ENCODE data around the gene OCA2. TPM values are rescaled to one million over a fixed set of nuclear protein-coding genes. Genes with fewer than 3 reads are reported as not detected.

OCA2 gene
- total RNA-seq, 2 donors from 2014 or later, result 3.7 TPM; not detected in 1

DNA sequence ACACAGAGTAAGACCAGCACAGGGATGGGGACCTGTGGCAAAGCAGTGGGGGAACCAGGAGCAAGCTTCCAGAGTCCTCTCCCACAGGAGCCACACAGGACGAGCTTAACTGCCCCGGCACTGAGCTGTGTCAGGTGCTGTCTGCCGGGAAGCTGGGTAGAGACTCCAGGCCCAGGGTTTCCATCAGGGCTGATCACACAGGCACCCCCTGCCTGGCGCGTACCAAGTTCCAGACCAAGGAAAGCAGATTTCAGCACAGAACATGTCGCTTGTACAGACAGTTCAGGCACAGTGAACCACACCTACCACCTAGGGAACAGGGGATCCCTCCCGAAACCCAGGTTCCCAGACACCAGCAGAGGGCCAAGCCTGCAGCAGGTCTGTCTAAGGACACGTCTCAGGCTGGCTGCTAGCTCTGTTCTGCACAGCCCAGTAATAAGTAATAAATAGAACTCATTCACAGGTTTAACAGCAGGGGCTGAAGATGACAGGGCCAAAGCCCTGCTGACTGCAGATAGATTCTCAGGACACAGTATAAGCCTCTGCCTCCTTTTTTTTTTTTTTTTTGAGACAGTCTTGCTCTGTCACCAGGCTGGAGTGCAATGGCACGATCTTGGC, 30.2 kb upstream of the OCA2 start:
- 96% methylated on average over 5 of the region's 9 CpGs for WGBS
- peaks cover 0 to 12% of the 10 kb centered on the region in 2 donors for H3K36me3 ChIP-seq
- intact Hi-C loops (cut with DNase I), result no loop called here
- no peak overlapping the region for H3K4me3 ChIP-seq
- TF ChIP-seq, protein P1, sequence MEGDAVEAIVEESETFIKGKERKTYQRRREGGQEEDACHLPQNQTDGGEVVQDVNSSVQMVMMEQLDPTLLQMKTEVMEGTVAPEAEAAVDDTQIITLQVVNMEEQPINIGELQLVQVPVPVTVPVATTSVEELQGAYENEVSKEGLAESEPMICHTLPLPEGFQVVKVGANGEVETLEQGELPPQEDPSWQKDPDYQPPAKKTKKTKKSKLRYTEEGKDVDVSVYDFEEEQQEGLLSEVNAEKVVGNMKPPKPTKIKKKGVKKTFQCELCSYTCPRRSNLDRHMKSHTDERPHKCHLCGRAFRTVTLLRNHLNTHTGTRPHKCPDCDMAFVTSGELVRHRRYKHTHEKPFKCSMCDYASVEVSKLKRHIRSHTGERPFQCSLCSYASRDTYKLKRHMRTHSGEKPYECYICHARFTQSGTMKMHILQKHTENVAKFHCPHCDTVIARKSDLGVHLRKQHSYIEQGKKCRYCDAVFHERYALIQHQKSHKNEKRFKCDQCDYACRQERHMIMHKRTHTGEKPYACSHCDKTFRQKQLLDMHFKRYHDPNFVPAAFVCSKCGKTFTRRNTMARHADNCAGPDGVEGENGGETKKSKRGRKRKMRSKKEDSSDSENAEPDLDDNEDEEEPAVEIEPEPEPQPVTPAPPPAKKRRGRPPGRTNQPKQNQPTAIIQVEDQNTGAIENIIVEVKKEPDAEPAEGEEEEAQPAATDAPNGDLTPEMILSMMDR (IDR thresholded peaks at IDR 0.05), result no peak
- TF ChIP-seq POLR2AphosphoS5 (IDR thresholded peaks at IDR 0.05), result no peak
- TF ChIP-seq POLR2A (IDR thresholded peaks at IDR 0.05), result no peak
- no peaks in the 10 kb centered on the region for H3K4me1 ChIP-seq (replicated peaks)
- DNase-seq (ENCODE audit: low spot score), result no peak
- no peaks in the 10 kb centered on the region for H3K27me3 ChIP-seq (replicated peaks; ENCODE audit: insufficient read depth)
- H3K9me3 ChIP-seq, result no peaks in the 10 kb centered on the region
- no peak overlapping the region for H3K27ac ChIP-seq

DNA sequence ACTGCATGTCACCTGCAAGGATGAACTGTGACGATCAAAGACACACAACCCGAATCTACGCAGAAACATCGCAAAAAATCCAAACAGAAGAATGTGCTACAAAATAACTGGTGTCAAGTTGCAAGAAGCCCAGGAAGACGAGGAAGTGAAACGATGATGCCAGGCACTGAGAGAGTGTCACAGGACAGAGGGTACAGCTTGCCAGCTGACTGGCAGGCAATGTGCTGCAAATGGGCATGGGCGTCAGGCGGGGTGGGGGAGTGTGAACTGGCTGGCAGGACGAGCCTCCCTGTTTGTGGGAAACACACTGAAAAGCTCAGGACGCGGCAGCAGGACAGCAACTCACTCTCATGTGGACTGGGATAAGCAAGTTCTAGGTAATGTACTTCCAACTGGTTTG, 28.9 kb upstream of the OCA2 start:
- DNase-seq (ENCODE audit: low spot score), result peak; percentile 23
- 54% methylated on average over 11 of the region's 11 CpGs for WGBS

GRCh38 chr15:28127036-28127435, 27.9 kb upstream of the OCA2 start:
- Histone ChIP-seq H3K27ac (no peak overlapping the region), H3K9me3 (no peaks in the 10 kb centered on the region), H3K4me3 (no peak overlapping the region), H3K36me3 (peaks cover 0 to 5% of the 10 kb centered on the region in 2 donors), H3K27me3 (replicated peaks; ENCODE audit: insufficient read depth) (no peaks in the 10 kb centered on the region), H3K4me1 (replicated peaks) (no peaks in the 10 kb centered on the region)
- TF ChIP-seq, protein P1 (IDR thresholded peaks at IDR 0.05), result no peak
- TF ChIP-seq POLR2A (IDR thresholded peaks at IDR 0.05) (no peak), POLR2AphosphoS5 (IDR thresholded peaks at IDR 0.05) (no peak)
- 81% methylated on average over 11 of the region's 11 CpGs for WGBS
- DNase-seq (ENCODE audit: low spot score), result no peak
- intact Hi-C loops (cut with DNase I), result no loop called here

More for the DNA sequence above, 28.9 kb upstream of the OCA2 start:
- H3K36me3 ChIP-seq, result peaks cover 0 to 12% of the 10 kb centered on the region in 2 donors
- no peaks in the 10 kb centered on the region for H3K4me1 ChIP-seq (replicated peaks)
- TF ChIP-seq POLR2AphosphoS5 (IDR thresholded peaks at IDR 0.05) (peak; percentile 28), POLR2A (IDR thresholded peaks at IDR 0.05) (no peak)
- H3K9me3 ChIP-seq, result no peaks in the 10 kb centered on the region
- no peak overlapping the region for H3K4me3 ChIP-seq
- H3K27me3 ChIP-seq (replicated peaks; ENCODE audit: insufficient read depth), result no peaks in the 10 kb centered on the region
- intact Hi-C loops (cut with DNase I), result no loop called here
- H3K27ac ChIP-seq, result no peak overlapping the region

DNA sequence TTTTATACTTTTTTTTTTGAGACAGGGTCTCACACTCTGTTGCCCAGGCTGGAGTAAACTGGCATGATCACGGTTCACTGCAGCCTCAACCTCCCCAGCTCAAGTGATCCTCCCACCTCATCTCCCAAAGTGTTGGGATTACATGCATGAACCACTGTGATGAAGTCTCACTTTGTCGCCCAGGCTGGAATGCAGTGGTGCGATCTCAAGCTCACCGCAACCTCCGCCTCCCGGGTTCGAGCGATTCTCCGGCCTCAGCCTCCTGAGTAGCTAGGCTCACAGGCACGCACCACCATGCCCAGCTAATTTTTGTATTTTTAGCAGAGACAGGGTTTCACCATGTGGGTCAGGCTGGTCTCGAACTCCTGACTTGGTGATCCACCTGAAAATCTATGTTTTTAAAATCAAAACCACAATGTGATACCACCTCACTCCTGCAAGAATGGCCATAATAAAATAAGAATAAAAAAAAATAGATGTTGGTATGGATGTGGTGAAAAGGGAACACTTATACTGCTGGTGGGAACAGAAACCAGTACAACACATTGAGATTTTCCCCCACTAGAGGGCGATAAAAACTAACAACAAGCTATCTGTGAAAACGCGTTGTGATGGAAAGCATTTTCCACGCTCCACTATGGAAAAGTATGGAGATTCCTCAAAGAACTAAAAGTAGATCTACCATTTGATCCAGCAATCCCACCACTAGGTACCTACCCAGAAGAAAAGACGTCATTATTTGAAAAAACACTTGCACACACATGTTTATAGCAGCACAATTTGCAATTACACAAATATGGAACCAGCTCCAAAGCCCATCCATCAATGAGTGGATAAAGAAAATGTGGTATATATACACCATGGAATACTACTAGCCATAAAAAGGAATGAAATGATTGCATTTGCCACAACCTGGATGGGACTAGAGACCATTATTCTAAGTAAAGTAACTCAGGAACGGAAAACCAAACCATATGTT, 26.8 kb upstream of the OCA2 start:
- peak; percentile 43 for DNase-seq (ENCODE audit: low spot score)
- Histone ChIP-seq H3K9me3 (no peaks in the 10 kb centered on the region), H3K27ac (no peak overlapping the region), H3K36me3 (no peaks in the 10 kb centered on the region), H3K4me1 (replicated peaks) (no peaks in the 10 kb centered on the region), H3K4me3 (no peak overlapping the region), H3K27me3 (replicated peaks; ENCODE audit: insufficient read depth) (no peaks in the 10 kb centered on the region)
- no peak for TF ChIP-seq POLR2A (IDR thresholded peaks at IDR 0.05)
- TF ChIP-seq POLR2AphosphoS5 (IDR thresholded peaks at IDR 0.05), result peak; percentile 11
- TF ChIP-seq, protein P1 (IDR thresholded peaks at IDR 0.05), result peak; percentile 30 to 74 (median 50)
- 67% methylated on average over 17 of the region's 17 CpGs for WGBS
- intact Hi-C loops (cut with DNase I), result no loop called here

DNA sequence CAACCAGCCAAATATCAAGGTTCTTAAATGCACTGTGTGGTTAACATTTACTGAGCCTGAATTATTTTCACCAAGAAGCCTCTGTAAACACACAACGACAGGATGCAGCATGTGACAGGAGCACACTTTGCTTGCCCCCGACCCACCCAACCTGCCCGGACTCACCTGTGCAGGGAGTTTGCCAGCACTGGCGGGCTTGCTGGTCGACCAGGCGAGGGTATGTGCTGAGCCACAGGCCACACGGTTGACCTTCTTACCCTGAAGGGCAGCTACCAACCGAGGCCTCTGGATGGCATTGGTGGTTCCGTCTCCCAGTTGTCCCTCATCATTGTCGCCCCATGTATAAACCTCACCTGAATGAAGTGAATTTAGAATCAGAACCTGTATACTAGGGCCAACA, 25.7 kb upstream of the OCA2 start:
- Histone ChIP-seq H3K27me3 (replicated peaks; ENCODE audit: insufficient read depth) (no peaks in the 10 kb centered on the region), H3K27ac (no peak overlapping the region), H3K4me1 (replicated peaks) (no peaks in the 10 kb centered on the region), H3K36me3 (no peaks in the 10 kb centered on the region), H3K4me3 (no peak overlapping the region), H3K9me3 (no peaks in the 10 kb centered on the region)
- 74% methylated on average over 10 of the region's 10 CpGs for WGBS
- intact Hi-C loops (cut with DNase I), result no loop called here
- TF ChIP-seq POLR2AphosphoS5 (IDR thresholded peaks at IDR 0.05) (no peak), POLR2A (IDR thresholded peaks at IDR 0.05) (no peak)
- TF ChIP-seq, protein P1 (IDR thresholded peaks at IDR 0.05), result no peak
- no peak for DNase-seq (ENCODE audit: low spot score)

Measured in prostate gland (tissue), 2 donors.